K562 (cell line): ENCODE measurements around the gene FIZ1. TPM values are rescaled to one million over a fixed set of nuclear protein-coding genes. Genes with fewer than 3 reads are reported as not detected.

Source experiments
- EGR1 ChIP-seq: fragments of 450-650 bp; conservative IDR thresholded peaks from 2 replicates; pipeline ENCODE4 v1.6.1; 2017; ENCODE audit warnings: mild to moderate bottlenecking
- HDAC2 ChIP-seq: fragments of 450-650 bp; IDR thresholded peaks from 2 replicates; pipeline ENCODE4 v1.6.1; 2016; ENCODE audit warnings: mild to moderate bottlenecking
- MYNN ChIP-seq, 2 experiments: sonication (generic); formaldehyde crosslinking in 1 of 2; IDR thresholded peaks; 2 replicates each; pipeline versions ENCODE4 v1.5.0 to v1.6.1; 2016 to 2020; ENCODE audit warnings: antibody characterized with exemption in 1 of 2, missing genetic modification reagents in 1 of 2
- NCOA1 ChIP-seq: fragments of 450-650 bp; IDR thresholded peaks from 2 replicates; pipeline ENCODE4 v1.6.1; 2016; ENCODE audit warnings: low read depth
- TCF3 ChIP-seq: sonication (generic); formaldehyde crosslinking; IDR thresholded peaks from 2 replicates; pipeline ENCODE4 v1.4.0; 2020; ENCODE audit warnings: mild to moderate bottlenecking, missing genetic modification reagents
- ZFX ChIP-seq: sonication (generic); formaldehyde crosslinking; IDR thresholded peaks from 2 replicates; pipeline ENCODE4 v1.8.0; 2022; ENCODE audit warnings: mild to moderate bottlenecking, missing genetic modification reagents, moderate library complexity
- ZNF324 ChIP-seq: fragments of 250-450 bp; sonication (Bioruptor Pico); IDR thresholded peaks from 2 replicates; pipeline ENCODE4 v1.4.0; 2020; ENCODE audit warnings: mild to moderate bottlenecking
- polyA plus RNA-seq, 8 experiments: library from polyadenylated mRNA; depleted of rRNA in 4 of 8; stranded (reverse) in 5 of 8; unstranded in 3 of 8; fragments of >200 nt; fragmentation: Nextera tagmentation in 2 of 8; fragmentation: Illumina TruSeq in 1 of 8; extraction: Ambion mirVana in 2 of 8; extraction: Trizol in 1 of 8; gene quantifications; 2 replicates each; pipeline versions ENCODE4 v1.2.1 to v1.2.3, GENCODE V29; 2011 to 2014; ENCODE audit warnings: inconsistent platforms in 1 of 8, missing spikeins in 1 of 8
- total RNA-seq, 7 experiments: library from RNA; depleted of rRNA in 6 of 7; stranded (reverse); fragments of >200 nt in 6 of 7; fragmentation: Illumina TruSeq in 2 of 7; extraction: Trizol in 2 of 7; gene quantifications; 2 replicates each; pipeline versions ENCODE4 v1.2.1 to v1.2.3, GENCODE V29; 2011 to 2021; ENCODE audit warnings: low replicate concordance in 1 of 7
- TF ChIP-seq, protein P1 (sequence below), 3 experiments: fragments of 200-800 bp in 1 of 3; sonication (Bioruptor generic) in 1 of 3; sonication (generic) in 1 of 3; formaldehyde crosslinking in 1 of 3; IDR thresholded peaks; 2 replicates each; pipeline versions ENCODE4 v1.6.1 to v1.8.0; 2016 to 2022; ENCODE audit warnings: mild to moderate bottlenecking in 2 of 3, missing compliant biosample characterization in 2 of 3, missing genetic modification characterization in 2 of 3, missing genetic modification reagents in 1 of 3
- TF ChIP-seq, protein P2 (sequence below): fragments of 450-650 bp; IDR thresholded peaks from 2 replicates; pipeline ENCODE4 v1.6.1; 2016; ENCODE audit warnings: antibody characterized with exemption

The FIZ1 gene
- total and polyA plus RNA-seq, 9 of the 15 experiments (the other 6 are each of a cell fraction or from before 2014, with no cell fraction given), result 0.79 to 17.5 (median 5.5) TPM

- TF ChIP-seq, protein P1, sequence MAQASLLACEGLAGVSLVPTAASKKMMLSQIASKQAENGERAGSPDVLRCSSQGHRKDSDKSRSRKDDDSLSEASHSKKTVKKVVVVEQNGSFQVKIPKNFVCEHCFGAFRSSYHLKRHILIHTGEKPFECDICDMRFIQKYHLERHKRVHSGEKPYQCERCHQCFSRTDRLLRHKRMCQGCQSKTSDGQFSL (CRISPR knock-in tag; IDR thresholded peaks at IDR 0.05), result 0 out of 2 replicates have a peak, but pooled peaks have one; percentile 48
- TF ChIP-seq, protein P1 (tag; IDR thresholded peaks at IDR 0.05), result no peak
- TF ChIP-seq ZFX (CRISPR knock-in tag), result peak; percentile 44; the same call in 1 of the 2 replicates
- TF ChIP-seq EGR1, result peak; percentile 66
- TF ChIP-seq TCF3 (CRISPR knock-in tag), result peak; percentile 52; the same call in 1 of the 2 replicates
- peak; percentile 68; the same call in 1 of the 2 replicates for TF ChIP-seq NCOA1
- no peak for TF ChIP-seq MYNN (IDR thresholded peaks at IDR 0.05)
- TF ChIP-seq MYNN (CRISPR knock-in tag; IDR thresholded peaks at IDR 0.05), result no peak
- no peak for TF ChIP-seq HDAC2
- TF ChIP-seq, protein P2, sequence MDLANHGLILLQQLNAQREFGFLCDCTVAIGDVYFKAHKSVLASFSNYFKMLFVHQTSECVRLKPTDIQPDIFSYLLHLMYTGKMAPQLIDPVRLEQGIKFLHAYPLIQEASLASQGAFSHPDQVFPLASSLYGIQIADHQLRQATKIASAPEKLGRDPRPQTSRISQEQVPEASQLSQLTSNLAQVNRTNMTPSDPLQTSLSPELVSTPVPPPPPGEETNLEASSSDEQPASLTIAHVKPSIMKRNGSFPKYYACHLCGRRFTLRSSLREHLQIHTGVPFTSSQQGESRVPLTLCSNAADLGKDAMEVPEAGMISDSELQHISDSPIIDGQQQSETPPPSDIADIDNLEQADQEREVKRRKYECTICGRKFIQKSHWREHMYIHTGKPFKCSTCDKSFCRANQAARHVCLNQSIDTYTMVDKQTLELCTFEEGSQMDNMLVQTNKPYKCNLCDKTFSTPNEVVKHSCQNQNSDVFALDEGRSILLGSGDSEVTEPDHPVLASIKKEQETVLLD, result peak; percentile 55; the same call in 1 of the 2 replicates
- no peak for TF ChIP-seq ZNF324 (CRISPR knock-in tag)
These were observed 54.4 kb downstream of the FIZ1 start (continued) for GRCh38 chr19:55544776-55545439.
